MM.1S (cell line): ENCODE measurements around the gene SCUBE1.

Source experiments
- EZH2 ChIP-seq: fragments of 300-600 bp; sonication (generic); optimal IDR thresholded peaks from 2 replicates; pipeline ENCODE3; 2017; ENCODE audit warnings: low read depth, mild to moderate bottlenecking, antibody characterized with exemption, low read length, mixed read lengths
- TF ChIP-seq, protein P1 (sequence below): fragments of 300-600 bp; sonication (generic); IDR thresholded peaks from 2 replicates; pipeline ENCODE4 v1.5.1; 2016; ENCODE audit warnings: antibody characterized with exemption, low read length, mixed read lengths

DNA sequence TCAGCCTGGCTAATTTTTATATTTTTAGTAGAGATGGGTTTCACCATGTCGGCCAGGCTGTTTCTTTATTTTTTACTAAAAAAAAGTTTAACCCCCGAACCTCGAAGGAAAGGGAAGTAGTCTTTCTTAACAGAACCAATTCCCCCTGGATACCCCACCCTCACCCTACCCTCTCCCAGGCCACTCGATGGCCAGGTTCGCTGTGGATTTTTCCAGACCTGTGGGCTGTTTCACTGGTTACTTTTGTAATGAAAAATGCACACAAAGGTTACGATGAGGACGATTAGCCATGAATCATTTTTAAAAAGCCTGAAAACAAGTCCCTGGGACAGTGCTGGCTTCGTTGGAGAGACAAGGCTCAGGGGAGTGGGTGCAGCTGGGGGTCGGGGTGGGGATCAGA lies 189.3 kb downstream of the SCUBE1 start:
- TF ChIP-seq, protein P1, sequence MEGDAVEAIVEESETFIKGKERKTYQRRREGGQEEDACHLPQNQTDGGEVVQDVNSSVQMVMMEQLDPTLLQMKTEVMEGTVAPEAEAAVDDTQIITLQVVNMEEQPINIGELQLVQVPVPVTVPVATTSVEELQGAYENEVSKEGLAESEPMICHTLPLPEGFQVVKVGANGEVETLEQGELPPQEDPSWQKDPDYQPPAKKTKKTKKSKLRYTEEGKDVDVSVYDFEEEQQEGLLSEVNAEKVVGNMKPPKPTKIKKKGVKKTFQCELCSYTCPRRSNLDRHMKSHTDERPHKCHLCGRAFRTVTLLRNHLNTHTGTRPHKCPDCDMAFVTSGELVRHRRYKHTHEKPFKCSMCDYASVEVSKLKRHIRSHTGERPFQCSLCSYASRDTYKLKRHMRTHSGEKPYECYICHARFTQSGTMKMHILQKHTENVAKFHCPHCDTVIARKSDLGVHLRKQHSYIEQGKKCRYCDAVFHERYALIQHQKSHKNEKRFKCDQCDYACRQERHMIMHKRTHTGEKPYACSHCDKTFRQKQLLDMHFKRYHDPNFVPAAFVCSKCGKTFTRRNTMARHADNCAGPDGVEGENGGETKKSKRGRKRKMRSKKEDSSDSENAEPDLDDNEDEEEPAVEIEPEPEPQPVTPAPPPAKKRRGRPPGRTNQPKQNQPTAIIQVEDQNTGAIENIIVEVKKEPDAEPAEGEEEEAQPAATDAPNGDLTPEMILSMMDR: no peak
- TF ChIP-seq EZH2: no peak
